Measurements from ENCODE around the gene BDKRB2. TPM values are rescaled to one million over a fixed set of nuclear protein-coding genes. Genes with fewer than 3 reads are reported as not detected.

BDKRB2 gene
- total and polyA plus RNA-seq, 2 of the 8 experiments (the other 6 are each of a cell fraction or from before 2014, with no cell fraction given) = 0.13 to 0.21 TPM

DNA sequence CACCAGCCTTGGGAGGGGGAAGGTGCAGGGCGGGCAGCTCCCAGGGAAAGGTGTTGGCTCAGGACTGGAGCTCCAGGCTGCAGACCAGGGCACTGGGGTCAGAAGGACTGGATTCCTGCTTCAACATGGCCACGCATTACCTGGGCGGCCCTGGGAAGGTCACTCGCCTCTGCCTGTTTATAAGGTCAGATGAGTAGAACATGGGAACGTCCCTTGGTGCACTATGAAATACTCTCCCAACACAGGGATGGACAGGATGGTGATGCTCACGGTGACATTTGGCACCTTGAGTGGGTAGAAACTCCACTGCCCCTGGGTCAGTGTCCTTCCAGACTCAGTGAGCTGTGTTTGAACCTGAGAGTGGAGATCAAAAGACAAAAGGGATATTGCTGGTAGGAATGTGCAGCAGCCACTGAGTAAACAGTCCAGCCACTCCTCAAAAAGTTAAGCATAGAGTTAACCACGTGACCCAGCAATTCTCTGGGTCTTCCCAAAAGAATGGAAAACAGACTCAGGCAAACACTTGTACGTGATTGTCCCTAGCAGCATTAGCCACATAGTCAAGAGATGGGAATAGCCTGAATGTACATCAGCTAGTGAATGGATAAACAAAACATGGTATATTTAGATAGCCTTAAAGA, 9.1 kb upstream of the BDKRB2 start (continued):
- TF ChIP-seq, protein P1, sequence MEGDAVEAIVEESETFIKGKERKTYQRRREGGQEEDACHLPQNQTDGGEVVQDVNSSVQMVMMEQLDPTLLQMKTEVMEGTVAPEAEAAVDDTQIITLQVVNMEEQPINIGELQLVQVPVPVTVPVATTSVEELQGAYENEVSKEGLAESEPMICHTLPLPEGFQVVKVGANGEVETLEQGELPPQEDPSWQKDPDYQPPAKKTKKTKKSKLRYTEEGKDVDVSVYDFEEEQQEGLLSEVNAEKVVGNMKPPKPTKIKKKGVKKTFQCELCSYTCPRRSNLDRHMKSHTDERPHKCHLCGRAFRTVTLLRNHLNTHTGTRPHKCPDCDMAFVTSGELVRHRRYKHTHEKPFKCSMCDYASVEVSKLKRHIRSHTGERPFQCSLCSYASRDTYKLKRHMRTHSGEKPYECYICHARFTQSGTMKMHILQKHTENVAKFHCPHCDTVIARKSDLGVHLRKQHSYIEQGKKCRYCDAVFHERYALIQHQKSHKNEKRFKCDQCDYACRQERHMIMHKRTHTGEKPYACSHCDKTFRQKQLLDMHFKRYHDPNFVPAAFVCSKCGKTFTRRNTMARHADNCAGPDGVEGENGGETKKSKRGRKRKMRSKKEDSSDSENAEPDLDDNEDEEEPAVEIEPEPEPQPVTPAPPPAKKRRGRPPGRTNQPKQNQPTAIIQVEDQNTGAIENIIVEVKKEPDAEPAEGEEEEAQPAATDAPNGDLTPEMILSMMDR (IDR thresholded peaks at IDR 0.05; ENCODE audit: control extremely low read depth in 1 of 3, insufficient read depth in 1 of 3, low read depth in 1 of 3, low read length in 3 of 3) = no peak
- TF ChIP-seq GABPA (IDR thresholded peaks at IDR 0.05; ENCODE audit: borderline replicate concordance, insufficient read depth, low read length) (no peak), MAFK (IDR thresholded peaks at IDR 0.05; ENCODE audit: low read depth, low read length) (no peak), CBX5 (IDR thresholded peaks at IDR 0.05; ENCODE audit: low read depth, low read length) (no peak), SP2 (IDR thresholded peaks at IDR 0.05; ENCODE audit: low read length) (no peak)
- TF ChIP-seq, protein P2, sequence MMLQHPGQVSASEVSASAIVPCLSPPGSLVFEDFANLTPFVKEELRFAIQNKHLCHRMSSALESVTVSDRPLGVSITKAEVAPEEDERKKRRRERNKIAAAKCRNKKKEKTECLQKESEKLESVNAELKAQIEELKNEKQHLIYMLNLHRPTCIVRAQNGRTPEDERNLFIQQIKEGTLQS (IDR thresholded peaks at IDR 0.05; ENCODE audit: insufficient read depth, low read depth, low read length) = no peak

Data from H1 (cell line).